SK-N-MC (cell line): ENCODE measurements around the gene ASPHD2.
"Not testable (repeated sequence)": the region's sequence is repeated elsewhere in the genome, so short reads cannot be mapped to it uniquely, and the experiment has no call there.

Experiments used
- EZH2 ChIP-seq: fragments of 200-600 bp; sonication (generic); IDR thresholded peaks from one replicate; pipeline ENCODE4 v1.6.1; 2017; ENCODE audit warnings: antibody characterized with exemption
- FOXP2 ChIP-seq: optimal IDR thresholded peaks from 2 replicates; pipeline ENCODE3; 2011; ENCODE audit warnings: mild to moderate bottlenecking, moderate library complexity; ENCODE audit not compliant: insufficient read depth; ENCODE audit errors: extremely low read length, control extremely low read depth
- POLR2AphosphoS5 ChIP-seq: IDR thresholded peaks from 2 replicates; pipeline ENCODE4 v1.6.1; 2012; ENCODE audit warnings: mild to moderate bottlenecking, low read depth, low read length, borderline replicate concordance

DNA sequence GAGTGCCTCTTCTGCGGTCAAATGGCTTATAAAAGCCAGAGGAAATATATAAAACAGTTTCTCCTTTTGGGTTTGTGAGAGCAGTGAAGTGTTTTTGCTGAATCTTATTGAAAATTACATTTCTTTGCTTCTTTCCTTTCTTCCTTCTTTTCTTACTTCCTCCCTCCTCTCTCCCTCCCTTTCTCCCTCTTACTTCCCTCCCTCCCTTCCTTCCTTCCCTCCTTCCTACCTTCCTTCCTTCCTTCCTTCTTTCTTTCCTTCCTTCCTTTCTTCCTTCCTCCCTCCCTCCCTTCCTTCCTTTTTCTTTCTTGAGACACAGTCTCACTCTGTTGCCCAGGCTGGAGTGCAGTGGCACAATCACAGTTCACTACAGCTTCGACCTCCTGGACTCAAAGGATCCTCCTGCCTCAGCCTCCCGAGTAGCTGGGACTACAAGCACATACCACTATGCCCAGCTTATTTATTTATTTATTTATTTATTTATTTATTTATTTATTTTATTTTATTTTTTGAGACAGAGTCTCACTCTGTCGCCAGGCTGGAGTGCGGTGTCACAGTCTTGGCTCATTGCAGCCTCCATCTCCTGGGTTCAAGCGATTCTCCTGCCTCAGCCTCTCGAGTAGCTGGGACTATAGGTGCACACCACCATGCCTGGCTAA is 20.4 kb upstream of the ASPHD2 start:
- not testable (repeated sequence) for TF ChIP-seq POLR2AphosphoS5, EZH2, FOXP2
